Caco-2 (cell line): Measurements from ENCODE around the gene SGK2. TPM values are rescaled to one million over a fixed set of nuclear protein-coding genes. Genes with fewer than 3 reads are reported as not detected.

Experiments
- BruUV-seq: library from RNA; stranded (reverse); fragments of 400-500 nt; replicated peaks from 2 replicates; lab custom pipeline; 2021; lab: Mats Ljungman, UMichigan
- CTCF ChIA-PET: fragments of 300-600 bp; sonication (Branson Sonifier 250); formaldehyde crosslinking; loops from one replicate; lab custom pipeline; 2022; ENCODE audit warnings: antibody characterized with exemption; lab: Charles Lee
- POLR2A ChIA-PET: fragments of 300-600 bp; sonication (Branson Sonifier 250); formaldehyde crosslinking; loops from one replicate; lab custom pipeline; 2022; ENCODE audit warnings: antibody characterized with exemption; lab: Charles Lee
- DNase-seq, 2 experiments: peaks; one replicate each; pipeline versions ENCODE4 v3.0.0 to v3.0.0-alpha.2; 2020 to 2022
- H3K27me3 ChIP-seq: replicated peaks from 2 replicates; pipeline ENCODE4 v1.6.0; 2011; ENCODE audit warnings: low read length; ENCODE audit not compliant: control insufficient read depth, insufficient read depth
- H3K36me3 ChIP-seq: 2 replicates; pipeline ENCODE4 v1.5.1; 2011; ENCODE audit warnings: low read length; ENCODE audit not compliant: control insufficient read depth, insufficient read depth
- H3K4me1 ChIP-seq: fragments of 250-450 bp; sonication (Bioruptor Pico); 2 replicates; pipeline ENCODE4 v1.5.1; 2020; ENCODE audit warnings: mild to moderate bottlenecking
- H3K4me3 ChIP-seq: 2 replicates; pipeline ENCODE4 v1.5.1; 2011; ENCODE audit warnings: low read depth, mild to moderate bottlenecking, control low read depth, low read length
- H3K9me3 ChIP-seq: fragments of 250-450 bp; sonication (Bioruptor Pico); 2 replicates; pipeline ENCODE4 v1.5.1; 2020; ENCODE audit warnings: mild to moderate bottlenecking, moderate library complexity
- H3K27ac Mint-ChIP-seq: one replicate; pipeline ENCODE4 v1.8.0; 2022; ENCODE audit warnings: mixed read lengths; ENCODE audit not compliant: unreplicated experiment
- H3K27me3 Mint-ChIP-seq: one replicate; pipeline ENCODE4 v1.8.0; 2022; ENCODE audit warnings: mixed read lengths; ENCODE audit not compliant: insufficient read depth, unreplicated experiment
- H3K36me3 Mint-ChIP-seq: one replicate; pipeline ENCODE4 v1.8.0; 2022; ENCODE audit warnings: mild to moderate bottlenecking, mixed read lengths; ENCODE audit not compliant: insufficient read depth, unreplicated experiment
- H3K4me1 Mint-ChIP-seq: one replicate; pipeline ENCODE4 v1.8.0; 2022; ENCODE audit warnings: low read depth, mixed read lengths; ENCODE audit not compliant: unreplicated experiment
- H3K4me3 Mint-ChIP-seq: one replicate; pipeline ENCODE4 v1.8.0; 2022; ENCODE audit warnings: mild to moderate bottlenecking, moderate library complexity, mixed read lengths; ENCODE audit not compliant: unreplicated experiment
- H3K9me3 Mint-ChIP-seq: one replicate; pipeline ENCODE4 v1.8.0; 2022; ENCODE audit warnings: mixed read lengths; ENCODE audit not compliant: unreplicated experiment
- CTCF ChIP-seq, 2 experiments: fragments of 200-600 bp in 1 of 2; IDR thresholded peaks; 1 replicate in 1 of 2; 2 replicates in 1 of 2; pipeline versions ENCODE4 v1.5.1 to v1.8.0; 2011 to 2022; ENCODE audit warnings: antibody characterized with exemption in 1 of 2, control low read depth in 1 of 2, inconsistent platforms in 1 of 2, low read depth in 1 of 2, low read length in 1 of 2, mild to moderate bottlenecking in 1 of 2, moderate library complexity in 1 of 2; ENCODE audit not compliant: insufficient read depth in 1 of 2, severe bottlenecking in 1 of 2, unreplicated experiment in 1 of 2
- intact Hi-C: fragments of 100-400 bp; cut with micrococcal nuclease; formaldehyde crosslinking; loops from one replicate; pipeline ENCODE4 v1.10.0; 2022; ENCODE audit not compliant: unreplicated experiment
- total RNA-seq: library from RNA; stranded (reverse); gene quantifications from 2 replicates; pipeline ENCODE4 v1.2.3, GENCODE V29; 2022

SGK2 gene
- total RNA-seq, 1 experiment from 2014 or later = 5.2 TPM

GRCh38 chr20:43571310-43571709 is 12.5 kb downstream of the SGK2 start:
- no peaks in the 10 kb centered on the region for H3K4me1 ChIP-seq
- H3K4me1 Mint-ChIP-seq = no peaks in the 10 kb centered on the region
- CTCF ChIA-PET = interaction anchor here (0.6 to 0.7 kb wide), 3 partner anchors 10 to 96 kb away, joined by 4 to 6 read pairs (median 5); partner anchors contain the start of genes IFT52 and MYBL2
- POLR2A ChIA-PET = interaction anchor here (1.1 kb wide), 1 partner anchor 13 kb away, joined by 4 read pairs; the partner anchor contains the start of gene SGK2
- H3K9me3 Mint-ChIP-seq = no peaks in the 10 kb centered on the region
- no peak overlapping the region for H3K4me3 Mint-ChIP-seq
- H3K36me3 Mint-ChIP-seq = no peaks in the 10 kb centered on the region
- no TSS peak for BruUV-seq
- no peaks in the 10 kb centered on the region for H3K27me3 Mint-ChIP-seq
- DNase-seq = no peak
- peak in 1 of 2 experiments; percentile 32 for TF ChIP-seq CTCF (IDR thresholded peaks at IDR 0.05; ENCODE audit: insufficient read depth in 1 of 2, low read depth in 1 of 2, low read length in 1 of 2, severe bottlenecking in 1 of 2, unreplicated experiment in 1 of 2)
- no peaks in the 10 kb centered on the region for H3K9me3 ChIP-seq
- no peaks in the 10 kb centered on the region for H3K27me3 ChIP-seq
- intact Hi-C loops = no loop called here
- no peak overlapping the region for H3K4me3 ChIP-seq
- no peak overlapping the region for H3K27ac Mint-ChIP-seq
- H3K36me3 ChIP-seq = no peaks in the 10 kb centered on the region

DNA sequence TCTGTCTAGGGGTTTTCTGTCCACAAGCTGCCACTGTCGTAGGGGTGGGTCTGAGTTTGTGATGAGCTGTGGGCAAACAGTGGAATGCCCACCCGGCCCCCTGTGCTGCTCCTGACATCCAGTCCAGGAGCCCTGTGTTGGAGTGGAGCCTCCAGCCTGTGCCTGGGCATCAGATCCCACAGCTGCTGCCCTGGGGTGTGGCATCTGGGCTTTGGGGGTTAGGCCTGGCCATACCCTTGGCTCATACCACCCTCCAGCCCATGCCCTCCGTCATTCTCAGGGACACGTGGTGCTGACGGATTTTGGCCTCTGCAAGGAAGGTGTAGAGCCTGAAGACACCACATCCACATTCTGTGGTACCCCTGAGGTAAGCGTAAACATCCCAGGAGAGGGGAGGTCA is 12.9 kb downstream of the SGK2 start:
- H3K4me1 ChIP-seq = no peaks in the 10 kb centered on the region
- DNase-seq = no peak
- H3K9me3 Mint-ChIP-seq = no peaks in the 10 kb centered on the region
- no peaks in the 10 kb centered on the region for H3K4me1 Mint-ChIP-seq
- no peaks in the 10 kb centered on the region for H3K9me3 ChIP-seq
- ChIA-PET POLR2A (interaction anchor here (1.1 kb wide), 1 partner anchor 13 kb away, joined by 4 read pairs; the partner anchor contains the start of gene SGK2), CTCF (interaction anchor here (0.6 to 0.7 kb wide), 2 partner anchors 10 to 96 kb away, joined by 4 to 6 read pairs; partner anchors contain the start of gene MYBL2)
- no peak overlapping the region for H3K27ac Mint-ChIP-seq
- no peak overlapping the region for H3K4me3 ChIP-seq
- H3K27me3 ChIP-seq = no peaks in the 10 kb centered on the region
- H3K36me3 Mint-ChIP-seq = no peaks in the 10 kb centered on the region
- no peaks in the 10 kb centered on the region for H3K27me3 Mint-ChIP-seq
- no TSS peak for BruUV-seq
- H3K4me3 Mint-ChIP-seq = no peak overlapping the region
- intact Hi-C loops = no loop called here
- TF ChIP-seq CTCF (IDR thresholded peaks at IDR 0.05; ENCODE audit: insufficient read depth in 1 of 2, low read depth in 1 of 2, low read length in 1 of 2, severe bottlenecking in 1 of 2, unreplicated experiment in 1 of 2) = no peak
- no peaks in the 10 kb centered on the region for H3K36me3 ChIP-seq

DNA sequence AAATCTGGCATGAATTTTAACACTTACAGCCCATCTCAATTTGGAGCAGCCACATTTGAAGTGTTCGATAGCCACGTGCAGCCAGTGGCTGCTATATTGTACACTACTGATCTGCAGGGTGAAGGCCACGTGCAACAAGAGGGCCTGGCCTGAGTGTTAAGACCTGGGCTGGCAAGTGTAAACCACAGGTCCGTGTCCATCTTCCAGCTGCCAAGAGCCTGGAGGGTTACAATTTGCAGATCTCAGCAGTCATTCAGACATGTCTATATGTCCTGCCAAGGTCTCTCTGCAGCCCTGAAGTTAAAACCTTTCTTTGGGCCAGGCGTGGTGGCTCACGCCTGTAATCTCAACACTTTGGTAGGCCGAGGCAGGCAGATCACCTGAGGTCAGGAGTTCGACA is 14.1 kb downstream of the SGK2 start:
- H3K9me3 Mint-ChIP-seq = no peaks in the 10 kb centered on the region
- Histone ChIP-seq H3K4me1 (no peaks in the 10 kb centered on the region), H3K27me3 (no peaks in the 10 kb centered on the region), H3K9me3 (no peaks in the 10 kb centered on the region), H3K4me3 (no peak overlapping the region), H3K36me3 (no peaks in the 10 kb centered on the region)
- no peak for TF ChIP-seq CTCF (IDR thresholded peaks at IDR 0.05; ENCODE audit: insufficient read depth in 1 of 2, low read depth in 1 of 2, low read length in 1 of 2, severe bottlenecking in 1 of 2, unreplicated experiment in 1 of 2)
- ChIA-PET CTCF (no interaction called here), POLR2A (no interaction called here)
- H3K36me3 Mint-ChIP-seq = no peaks in the 10 kb centered on the region
- BruUV-seq = no TSS peak
- no peaks in the 10 kb centered on the region for H3K4me1 Mint-ChIP-seq
- no peak overlapping the region for H3K4me3 Mint-ChIP-seq
- no peak for DNase-seq
- no peaks in the 10 kb centered on the region for H3K27me3 Mint-ChIP-seq
- no peak overlapping the region for H3K27ac Mint-ChIP-seq
- intact Hi-C loops = no loop called here
